ENCODE data around the gene NLRP6. TPM values are rescaled to one million over a fixed set of nuclear protein-coding genes. Genes with fewer than 3 reads are reported as not detected.
"Not testable (repeated sequence)": the region's sequence is repeated elsewhere in the genome, so short reads cannot be mapped to it uniquely, and the experiment has no call there.

Gene NLRP6
- polyA plus RNA-seq, 1 experiment: not detected

DNA sequence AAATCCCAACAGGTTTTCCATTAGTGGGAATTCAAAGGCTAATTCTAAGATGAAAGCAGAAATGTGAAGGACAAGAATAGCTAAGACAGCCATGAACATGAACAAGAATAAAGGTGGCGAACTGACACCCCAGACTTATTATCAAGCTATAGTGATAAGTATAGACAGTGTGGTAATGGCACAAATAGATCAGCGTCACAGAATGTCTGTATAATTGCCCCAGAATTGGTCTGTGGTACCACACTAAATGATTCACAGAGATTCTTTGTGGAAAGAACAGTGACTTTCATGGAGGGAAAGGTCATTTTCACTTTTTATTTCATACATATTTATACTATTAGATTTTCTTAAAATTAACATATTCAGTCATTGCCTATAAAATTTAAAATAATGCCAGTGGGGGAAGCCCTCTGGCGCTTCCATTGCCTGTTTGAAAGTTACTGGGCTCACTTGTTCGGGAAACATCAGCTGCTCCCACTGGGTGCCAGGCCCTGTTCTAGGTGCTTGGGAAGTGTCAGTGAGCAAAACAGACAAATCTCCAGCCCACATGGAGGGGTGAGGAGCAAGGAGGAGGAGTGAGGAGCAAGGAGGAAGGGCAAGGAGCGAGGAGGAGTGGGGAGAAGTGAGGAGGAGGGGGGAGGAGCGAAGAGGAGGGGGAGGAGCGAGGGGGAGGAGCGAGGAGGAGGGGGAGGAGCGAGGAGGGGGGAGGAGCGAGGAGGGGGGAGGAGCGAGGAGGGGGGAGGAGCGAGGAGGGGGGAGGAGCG, 11.3 kb upstream of the NLRP6 start:
- CTCF ChIA-PET: interaction anchor here (3.7 kb wide), 1 partner anchor 17 kb away, joined by 18 read pairs; no protein-coding TSS in a partner anchor
- no peaks in the 10 kb centered on the region for H3K36me3 ChIP-seq (ENCODE audit: control insufficient read depth, insufficient read depth, low read length)
- peaks cover 7% of the 10 kb centered on the region for H3K27me3 ChIP-seq (ENCODE audit: control insufficient read depth, insufficient read depth, low read length)
- DNase-seq (ENCODE audit: low read depth): no peak
- H3K4me3 ChIP-seq (ENCODE audit: low read depth, low read length): no peak overlapping the region
- POLR2A ChIA-PET: no interaction called here
- TF ChIP-seq, protein P1, sequence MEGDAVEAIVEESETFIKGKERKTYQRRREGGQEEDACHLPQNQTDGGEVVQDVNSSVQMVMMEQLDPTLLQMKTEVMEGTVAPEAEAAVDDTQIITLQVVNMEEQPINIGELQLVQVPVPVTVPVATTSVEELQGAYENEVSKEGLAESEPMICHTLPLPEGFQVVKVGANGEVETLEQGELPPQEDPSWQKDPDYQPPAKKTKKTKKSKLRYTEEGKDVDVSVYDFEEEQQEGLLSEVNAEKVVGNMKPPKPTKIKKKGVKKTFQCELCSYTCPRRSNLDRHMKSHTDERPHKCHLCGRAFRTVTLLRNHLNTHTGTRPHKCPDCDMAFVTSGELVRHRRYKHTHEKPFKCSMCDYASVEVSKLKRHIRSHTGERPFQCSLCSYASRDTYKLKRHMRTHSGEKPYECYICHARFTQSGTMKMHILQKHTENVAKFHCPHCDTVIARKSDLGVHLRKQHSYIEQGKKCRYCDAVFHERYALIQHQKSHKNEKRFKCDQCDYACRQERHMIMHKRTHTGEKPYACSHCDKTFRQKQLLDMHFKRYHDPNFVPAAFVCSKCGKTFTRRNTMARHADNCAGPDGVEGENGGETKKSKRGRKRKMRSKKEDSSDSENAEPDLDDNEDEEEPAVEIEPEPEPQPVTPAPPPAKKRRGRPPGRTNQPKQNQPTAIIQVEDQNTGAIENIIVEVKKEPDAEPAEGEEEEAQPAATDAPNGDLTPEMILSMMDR (IDR thresholded peaks at IDR 0.05; ENCODE audit: insufficient read depth, low read depth, low read length): no peak

DNA sequence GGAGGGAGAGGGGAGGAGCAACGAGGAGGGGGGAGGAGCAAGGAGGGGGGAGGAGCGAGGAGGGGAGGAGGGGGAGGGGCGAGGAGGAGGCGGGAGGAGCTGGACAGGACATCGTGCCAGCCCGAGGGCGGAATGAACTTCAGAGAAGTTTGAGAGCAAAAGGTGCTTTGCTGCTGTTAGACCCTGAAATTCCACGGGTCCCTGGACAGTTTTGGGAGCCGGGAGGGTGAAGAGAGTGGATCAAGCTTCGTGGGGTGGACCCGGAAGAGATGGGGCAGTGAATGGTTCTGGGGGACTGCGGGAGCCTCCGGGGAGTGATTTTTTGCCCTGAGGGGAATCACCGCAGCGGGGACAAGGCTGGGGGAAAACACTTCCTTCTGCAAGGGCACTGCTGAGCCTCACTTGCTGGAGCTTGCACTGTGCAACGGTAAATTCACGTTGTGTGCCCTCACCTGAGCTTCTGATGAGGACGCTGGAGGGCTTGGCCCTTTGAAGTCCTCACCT, 10.7 kb upstream of the NLRP6 start:
- Histone ChIP-seq H3K27me3 (ENCODE audit: control insufficient read depth, insufficient read depth, low read length) (peaks cover 8% of the 10 kb centered on the region), H3K36me3 (ENCODE audit: control insufficient read depth, insufficient read depth, low read length) (no peaks in the 10 kb centered on the region), H3K4me3 (ENCODE audit: low read depth, low read length) (no peak overlapping the region)
- ChIA-PET CTCF (interaction anchor here (3.7 kb wide), 1 partner anchor 18 kb away, joined by 18 read pairs; no protein-coding TSS in a partner anchor), POLR2A (no interaction called here)
- no peak for DNase-seq (ENCODE audit: low read depth)
- TF ChIP-seq, protein P1 (IDR thresholded peaks at IDR 0.05; ENCODE audit: insufficient read depth, low read depth, low read length): no peak

DNA sequence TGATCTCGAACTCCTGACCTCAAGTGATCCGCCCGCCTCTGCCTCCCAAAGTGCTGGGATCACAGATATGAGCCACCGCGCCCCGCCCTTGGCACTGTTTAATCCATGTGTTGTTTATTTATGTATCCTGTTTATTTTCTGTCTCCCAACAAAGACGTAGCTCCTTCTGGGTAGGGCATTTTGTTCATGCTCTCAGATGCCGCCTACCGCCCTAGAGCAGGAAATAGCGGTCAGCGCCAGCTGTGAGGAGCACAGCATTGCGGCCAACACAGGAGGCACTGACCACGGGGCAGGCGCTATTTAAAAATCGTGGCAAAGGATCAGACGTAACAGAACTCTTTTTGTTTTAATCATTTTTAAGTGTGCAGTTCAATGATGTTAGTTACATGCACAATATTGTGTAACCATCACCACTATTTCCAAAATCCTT, 9.5 kb upstream of the NLRP6 start:
- H3K36me3 ChIP-seq (ENCODE audit: control insufficient read depth, insufficient read depth, low read length); DNase-seq (ENCODE audit: low read depth); H3K4me3 ChIP-seq (ENCODE audit: low read depth, low read length); POLR2A ChIA-PET: not testable (repeated sequence)
- H3K27me3 ChIP-seq (ENCODE audit: control insufficient read depth, insufficient read depth, low read length): peaks cover 10% of the 10 kb centered on the region
- CTCF ChIA-PET: interaction anchor here (0.8 to 3.7 kb wide), 3 partner anchors 10 to 36 kb away, joined by 3 to 18 read pairs (median 3); no protein-coding TSS in a partner anchor

- no peak for DNase-seq (ENCODE audit: low read depth)
- ChIA-PET CTCF (interaction anchor here (0.8 kb wide), 2 partner anchors 10 to 35 kb away, joined by 3 read pairs; no protein-coding TSS in a partner anchor), POLR2A (no interaction called here)
- peaks cover 10% of the 10 kb centered on the region for H3K27me3 ChIP-seq (ENCODE audit: control insufficient read depth, insufficient read depth, low read length)
- H3K36me3 ChIP-seq (ENCODE audit: control insufficient read depth, insufficient read depth, low read length): no peaks in the 10 kb centered on the region
- TF ChIP-seq, protein P1 (IDR thresholded peaks at IDR 0.05; ENCODE audit: insufficient read depth, low read depth, low read length): no peak
- no peak overlapping the region for H3K4me3 ChIP-seq (ENCODE audit: low read depth, low read length)
These were observed 8.9 kb upstream of the NLRP6 start for GRCh38 chr11:269146-269890.

DNA sequence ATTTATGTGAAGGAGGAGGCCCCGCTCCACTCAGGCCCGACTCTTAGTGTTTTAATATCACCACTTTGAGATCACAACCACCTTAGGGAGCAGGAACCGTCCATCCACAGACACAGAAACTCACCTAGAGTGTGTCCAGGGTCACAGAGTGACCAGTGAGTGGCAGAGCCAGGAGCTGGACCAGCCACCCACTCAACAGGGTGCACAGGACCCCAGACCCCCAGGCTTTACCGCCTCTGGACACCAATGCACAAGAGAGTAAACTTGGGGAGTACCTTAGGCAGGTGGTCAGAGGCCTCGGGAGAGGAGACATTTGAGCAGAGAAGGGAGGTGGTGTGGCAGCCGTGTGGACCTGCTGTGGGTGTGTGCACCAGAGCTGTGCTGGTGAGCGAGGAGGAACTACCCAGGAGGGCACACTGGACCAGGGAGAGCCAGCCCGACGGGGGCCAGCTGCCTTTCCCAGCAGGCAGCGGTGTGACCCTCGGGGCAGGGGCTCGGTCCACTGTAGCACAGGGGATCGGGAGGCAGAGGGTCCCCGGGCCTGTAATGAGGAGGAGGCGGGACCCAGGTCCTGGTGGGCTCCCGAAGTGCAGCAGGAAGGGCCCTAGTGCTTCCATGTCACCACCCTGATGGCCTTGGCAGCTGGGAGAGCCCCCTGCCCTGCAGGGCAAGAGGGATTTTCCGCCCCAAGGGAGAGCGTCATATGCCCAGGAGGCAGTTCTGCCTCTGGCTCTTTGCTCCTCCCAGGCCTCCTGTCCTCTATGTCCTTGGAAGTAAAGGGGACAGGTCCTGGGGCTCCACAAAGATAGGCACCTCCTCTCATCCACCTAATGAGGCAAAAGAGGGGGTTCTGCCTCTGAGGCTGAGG, 7.5 kb upstream of the NLRP6 start:
- Histone ChIP-seq H3K36me3 (ENCODE audit: control insufficient read depth, insufficient read depth, low read length) (no peaks in the 10 kb centered on the region), H3K27me3 (ENCODE audit: control insufficient read depth, insufficient read depth, low read length) (peaks cover 10% of the 10 kb centered on the region), H3K4me3 (ENCODE audit: low read depth, low read length) (no peak overlapping the region)
- POLR2A ChIA-PET: no interaction called here
- CTCF ChIA-PET: interaction anchor here (1.5 kb wide), 1 partner anchor 34 kb away, joined by 3 read pairs; no protein-coding TSS in a partner anchor
- TF ChIP-seq, protein P1 (IDR thresholded peaks at IDR 0.05; ENCODE audit: insufficient read depth, low read depth, low read length): no peak
- DNase-seq (ENCODE audit: low read depth): no peak
